ENCODE results near the gene REG3A.

REG3A gene

GRCh38 chr2:79159653-79160052 is at the start of gene REG3A:
TSS of gene REG3A (minus strand) at chr2:79159753. CDS start at chr2:79159405, 348 bp downstream.
- DNase-seq (ENCODE audit: low spot score): no peak

GRCh38 chr2:79200762-79201161 is 41.2 kb upstream of the REG3A start:
- no peak for DNase-seq (ENCODE audit: low spot score)

GRCh38 chr2:79191816-79192215 is 32.3 kb upstream of the REG3A start:
- no peak for DNase-seq (ENCODE audit: low spot score)

- DNase-seq (ENCODE audit: low spot score): no peak
These were observed 31.5 kb upstream of the REG3A start for GRCh38 chr2:79191081-79191480.

GRCh38 chr2:79189465-79189864 is 29.9 kb upstream of the REG3A start:
- no peak for DNase-seq (ENCODE audit: low spot score)

- no peak for DNase-seq (ENCODE audit: low spot score)
These were observed 22.1 kb upstream of the REG3A start for GRCh38 chr2:79181617-79182016.

GRCh38 chr2:79180092-79180491 is 20.5 kb upstream of the REG3A start:
- DNase-seq (ENCODE audit: low spot score): no peak

GRCh38 chr2:79179036-79179435 is 19.5 kb upstream of the REG3A start:
- DNase-seq (ENCODE audit: low spot score): no peak

- no peak for DNase-seq (ENCODE audit: low spot score)
These were observed 18.6 kb upstream of the REG3A start for GRCh38 chr2:79178076-79178674.

- no peak for DNase-seq (ENCODE audit: low spot score)
These were observed 11.9 kb upstream of the REG3A start for GRCh38 chr2:79171348-79171958.

GRCh38 chr2:79162801-79163200 is 3.2 kb upstream of the REG3A start:
- DNase-seq (ENCODE audit: low spot score): no peak

- no peak for DNase-seq (ENCODE audit: low spot score)
These were observed 2.6 kb upstream of the REG3A start for GRCh38 chr2:79162132-79162531.

GRCh38 chr2:79159030-79159429 is 523 bp downstream of the REG3A start:
- DNase-seq (ENCODE audit: low spot score): no peak

GRCh38 chr2:79155826-79156476 is 3.6 kb downstream of the REG3A start:
- DNase-seq (ENCODE audit: low spot score): no peak

- no peak for DNase-seq (ENCODE audit: low spot score)
These were observed 20.1 kb downstream of the REG3A start for GRCh38 chr2:79139423-79139822.

GRCh38 chr2:79138385-79138784 is 21.2 kb downstream of the REG3A start:
- no peak for DNase-seq (ENCODE audit: low spot score)

GRCh38 chr2:79131687-79132086 is 27.9 kb downstream of the REG3A start:
- DNase-seq (ENCODE audit: low spot score): no peak

- DNase-seq (ENCODE audit: low spot score): no peak
These were observed 29.7 kb downstream of the REG3A start for GRCh38 chr2:79129804-79130203.

- DNase-seq (ENCODE audit: low spot score): no peak
These were observed 30.3 kb downstream of the REG3A start for GRCh38 chr2:79129260-79129659.

GRCh38 chr2:79128406-79128805 is 31.1 kb downstream of the REG3A start:
- DNase-seq (ENCODE audit: low spot score): no peak

GRCh38 chr2:79125721-79125985 is 33.9 kb downstream of the REG3A start:
- DNase-seq (ENCODE audit: low spot score): no peak

GRCh38 chr2:79124907-79125720 is 34.4 kb downstream of the REG3A start:
- no peak for DNase-seq (ENCODE audit: low spot score)

- no peak for DNase-seq (ENCODE audit: low spot score)
These were observed 36.9 kb downstream of the REG3A start for GRCh38 chr2:79122676-79123075.

Measured in NAMALWA (cell line).